Left ventricle myocardium inferior (tissue), 1 donor: Measurements from ENCODE around the gene SLC38A10. TPM values are rescaled to one million over a fixed set of nuclear protein-coding genes. Genes with fewer than 3 reads are reported as not detected.

Source experiments
- DNase-seq: peaks from one replicate; pipeline ENCODE4 v3.0.0-alpha.2; 2020
- H3K27ac ChIP-seq: fragments of 200-600 bp; replicated peaks from 2 replicates; pipeline ENCODE4 v1.8.0; 2021
- H3K27me3 ChIP-seq: fragments of 200-600 bp; 2 replicates; pipeline ENCODE4 v1.8.0; 2021; ENCODE audit warnings: low read depth
- H3K36me3 ChIP-seq: fragments of 200-600 bp; 2 replicates; pipeline ENCODE4 v1.8.0; 2021
- H3K4me1 ChIP-seq: fragments of 200-600 bp; 2 replicates; pipeline ENCODE4 v1.8.0; 2021
- H3K4me3 ChIP-seq: fragments of 200-600 bp; 2 replicates; pipeline ENCODE4 v1.8.0; 2021; ENCODE audit warnings: mild to moderate bottlenecking, moderate library complexity
- H3K9me3 ChIP-seq: fragments of 200-600 bp; replicated peaks from 2 replicates; pipeline ENCODE4 v1.8.0; 2021
- CTCF ChIP-seq: fragments of 200-600 bp; IDR thresholded peaks from 2 replicates; pipeline ENCODE4 v1.8.0; 2021; ENCODE audit warnings: antibody characterized with exemption, mild to moderate bottlenecking, borderline replicate concordance
- intact Hi-C: fragments of 100-400 bp; cut with micrococcal nuclease; formaldehyde crosslinking; loops from one replicate; pipeline ENCODE4 v1.11.0; 2022
- total RNA-seq: library from RNA; stranded (reverse); fragmentation: NEBNext Ultra II Directional; extraction: Animal tissue kit (Norgen Biotek cat#: 25700); gene quantifications from one replicate; pipeline ENCODE4 v1.2.1, GENCODE V29; 2021
- donor health status: DM: no; HTN: yes; CAD: no; lungs with severe emphysema.

SLC38A10 gene
- total RNA-seq, 1 donor from 2014 or later = 50.1 TPM

- H3K27me3 ChIP-seq = no peaks in the 10 kb centered on the region
- no peak for DNase-seq
- peaks cover 26% of the 10 kb centered on the region for H3K4me1 ChIP-seq
- peak overlapping the region; percentile 91 for H3K27ac ChIP-seq
- H3K4me3 ChIP-seq = peak overlapping the region; percentile 62
- no peaks in the 10 kb centered on the region for H3K9me3 ChIP-seq
- no peak for TF ChIP-seq CTCF
- intact Hi-C loops = no loop called here
- no peaks in the 10 kb centered on the region for H3K36me3 ChIP-seq
Observed at GRCh38 chr17:81307636-81308560, 12.8 kb upstream of the SLC38A10 start.

GRCh38 chr17:81306898-81307510 is 11.9 kb upstream of the SLC38A10 start:
- H3K27ac ChIP-seq = no peak overlapping the region
- TF ChIP-seq CTCF = no peak
- intact Hi-C loops = no loop called here

GRCh38 chr17:81306491-81306890 is 11.4 kb upstream of the SLC38A10 start:
- intact Hi-C loops = no loop called here
- Histone ChIP-seq H3K9me3 (no peaks in the 10 kb centered on the region), H3K4me1 (peaks cover 35% of the 10 kb centered on the region), H3K27me3 (no peaks in the 10 kb centered on the region), H3K27ac (no peak overlapping the region), H3K4me3 (no peak overlapping the region), H3K36me3 (no peaks in the 10 kb centered on the region)
- TF ChIP-seq CTCF = no peak
- DNase-seq = no peak

More at GRCh38 chr17:81306898-81307510, 11.9 kb upstream of the SLC38A10 start:
- no peak overlapping the region for H3K4me3 ChIP-seq
- H3K27me3 ChIP-seq = no peaks in the 10 kb centered on the region
- H3K9me3 ChIP-seq = no peaks in the 10 kb centered on the region
- DNase-seq = no peak
- H3K36me3 ChIP-seq = no peaks in the 10 kb centered on the region
- peaks cover 31% of the 10 kb centered on the region for H3K4me1 ChIP-seq

- no peak for TF ChIP-seq CTCF
- intact Hi-C loops = no loop called here
- no peak for DNase-seq
Observed at GRCh38 chr17:81305051-81305630, 10.0 kb upstream of the SLC38A10 start.

GRCh38 chr17:81304196-81305015 is 9.3 kb upstream of the SLC38A10 start:
- Histone ChIP-seq H3K9me3 (no peaks in the 10 kb centered on the region), H3K36me3 (no peaks in the 10 kb centered on the region), H3K4me1 (peaks cover 27% of the 10 kb centered on the region), H3K27ac (no peak overlapping the region), H3K27me3 (no peaks in the 10 kb centered on the region), H3K4me3 (no peak overlapping the region)
- DNase-seq = no peak
- no peak for TF ChIP-seq CTCF
- intact Hi-C loops = no loop called here

More at GRCh38 chr17:81305051-81305630, 10.0 kb upstream of the SLC38A10 start:
- no peak overlapping the region for H3K4me3 ChIP-seq
- H3K4me1 ChIP-seq = peaks cover 35% of the 10 kb centered on the region
- H3K36me3 ChIP-seq = no peaks in the 10 kb centered on the region
- H3K27me3 ChIP-seq = no peaks in the 10 kb centered on the region
- H3K27ac ChIP-seq = no peak overlapping the region
- no peaks in the 10 kb centered on the region for H3K9me3 ChIP-seq
